ENCODE results near the gene PTPRB.

Gene PTPRB

GRCh38 chr12:70641691-70642090 lies 4.5 kb upstream of the PTPRB start:
- FAIRE-seq = no peak

DNA sequence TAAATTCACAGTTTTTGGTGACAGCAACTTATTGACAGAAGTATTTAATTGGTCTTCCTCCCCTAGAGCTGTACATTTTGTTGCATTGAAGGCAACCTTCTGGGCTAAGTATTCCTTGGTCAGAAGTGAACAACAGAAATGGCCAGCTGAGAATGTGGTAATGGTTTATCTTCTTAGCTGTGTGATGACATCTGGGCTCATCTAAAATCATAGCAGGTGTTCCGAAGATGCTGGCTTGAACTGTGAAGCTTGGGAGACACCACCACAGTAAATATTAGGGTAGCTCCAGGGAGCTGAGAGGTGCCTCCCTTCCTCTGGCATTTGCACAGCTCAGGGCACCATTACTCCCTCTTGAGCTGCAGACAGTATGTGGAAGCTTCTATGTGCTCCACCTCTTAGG lies 3.7 kb upstream of the PTPRB start:
- no peak for FAIRE-seq

GRCh38 chr12:70639535-70639934 lies 2.3 kb upstream of the PTPRB start:
- FAIRE-seq = no peak

GRCh38 chr12:70638639-70639360 lies 1.6 kb upstream of the PTPRB start:
- no peak for FAIRE-seq

GRCh38 chr12:70635755-70636154 lies 1.5 kb downstream of the PTPRB start:
- no peak for FAIRE-seq

DNA sequence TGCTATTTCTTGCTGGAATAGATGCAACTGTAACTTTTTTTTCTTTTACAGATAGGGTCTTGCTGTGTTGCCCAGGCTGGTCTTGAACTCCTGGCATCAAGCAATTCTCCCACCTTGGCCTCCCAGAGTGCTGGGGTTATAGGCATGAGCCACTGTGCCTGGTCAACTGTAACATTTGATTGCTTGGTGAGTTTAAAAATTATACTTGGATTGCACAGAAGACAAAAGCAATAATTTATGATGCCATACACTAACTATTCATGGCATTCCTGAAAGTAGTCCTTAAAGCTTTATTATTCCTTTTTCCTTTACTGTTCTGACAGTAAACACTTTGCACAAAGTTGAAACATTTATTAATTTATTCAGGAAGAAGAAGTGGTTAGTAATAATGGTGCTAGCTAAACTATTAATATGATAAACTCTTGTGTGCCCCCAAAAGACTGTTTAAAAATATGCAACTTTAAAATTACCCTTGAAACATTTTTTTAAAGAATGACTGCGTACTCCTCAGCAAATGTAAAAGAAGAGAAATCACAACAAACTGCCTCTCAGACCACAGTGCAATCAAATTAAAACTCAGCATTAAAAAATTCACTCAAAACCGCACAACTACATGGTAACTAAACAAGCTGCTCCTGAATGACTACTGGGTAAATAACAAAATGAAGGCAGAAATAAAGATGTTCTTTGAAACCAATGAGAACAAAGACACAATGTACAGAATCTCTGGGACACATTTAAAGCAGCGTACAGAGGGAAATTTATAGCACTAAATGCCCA lies 8.3 kb downstream of the PTPRB start:
- FAIRE-seq = no peak

- no peak for FAIRE-seq
Observed at GRCh38 chr12:70627677-70628076, 9.6 kb downstream of the PTPRB start.

DNA sequence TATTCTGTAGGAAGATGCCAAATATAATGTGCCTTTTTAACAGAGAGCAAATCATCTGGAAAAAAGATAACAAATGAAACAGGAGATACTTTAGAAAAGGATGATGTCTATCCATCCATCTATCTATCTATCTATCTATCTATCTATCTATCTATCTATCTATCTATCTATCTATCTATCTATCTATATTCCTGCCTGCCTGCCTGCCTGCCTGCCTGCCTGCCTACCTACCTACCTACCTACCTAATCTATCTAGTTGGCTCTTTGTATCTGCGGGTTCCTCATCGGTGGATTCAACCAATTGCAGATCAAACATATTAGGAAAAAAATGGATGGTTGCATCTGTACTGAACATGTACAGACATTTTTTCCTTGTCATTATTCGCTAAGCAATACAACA lies 11.0 kb downstream of the PTPRB start:
- FAIRE-seq = no peak

DNA sequence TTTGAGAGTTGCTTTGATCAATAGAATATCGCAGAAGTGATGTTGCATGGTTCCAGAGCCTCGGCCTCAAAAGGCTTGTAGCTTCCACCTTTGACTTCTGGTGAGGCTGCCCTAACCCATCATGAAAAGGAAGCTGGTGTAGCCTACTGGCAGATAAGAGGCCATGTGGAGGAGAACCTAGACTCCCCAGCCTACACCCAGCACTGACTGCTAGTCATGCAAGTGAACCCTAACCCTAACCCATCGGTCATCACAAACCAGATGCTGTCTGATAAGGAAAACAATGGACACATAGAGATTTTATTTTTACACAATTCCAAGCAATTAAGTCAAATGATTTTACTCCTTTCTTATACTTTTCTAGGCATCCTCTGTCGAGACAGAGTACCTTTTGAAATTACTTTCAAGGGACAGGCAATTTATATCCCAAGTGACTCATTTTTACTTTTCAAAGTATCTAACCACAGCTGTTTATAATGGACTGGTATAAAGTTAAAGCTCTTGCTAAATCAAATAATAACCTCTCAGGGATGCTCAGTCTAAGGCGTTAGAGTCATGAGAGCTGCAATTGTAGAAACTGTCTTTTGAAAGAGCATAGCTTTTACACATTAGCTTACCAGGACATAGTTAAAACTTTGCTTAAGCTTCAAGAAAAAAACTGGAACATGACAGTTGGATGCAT lies 17.6 kb downstream of the PTPRB start:
- no peak for FAIRE-seq

DNA sequence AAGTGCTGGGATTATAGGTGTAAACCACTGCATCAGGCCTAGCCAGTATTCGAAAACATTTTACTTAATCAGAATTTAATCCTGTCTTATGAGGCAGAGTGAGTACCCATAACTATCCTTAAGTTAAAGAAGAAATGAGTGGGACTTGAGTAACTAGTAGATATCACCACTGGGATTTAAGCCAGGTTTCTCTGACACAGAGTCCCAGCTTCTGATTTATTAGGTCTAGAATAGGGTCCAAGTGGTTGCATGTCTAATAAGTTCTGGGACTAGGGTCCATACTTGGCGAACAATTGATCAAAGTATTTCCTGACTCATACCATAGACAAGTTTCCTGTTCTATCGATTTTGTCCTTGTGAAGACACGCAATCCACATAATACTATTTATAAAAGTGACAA lies 18.9 kb downstream of the PTPRB start:
- FAIRE-seq = no peak

GRCh38 chr12:70617450-70617849 lies 19.8 kb downstream of the PTPRB start:
- FAIRE-seq = no peak

DNA sequence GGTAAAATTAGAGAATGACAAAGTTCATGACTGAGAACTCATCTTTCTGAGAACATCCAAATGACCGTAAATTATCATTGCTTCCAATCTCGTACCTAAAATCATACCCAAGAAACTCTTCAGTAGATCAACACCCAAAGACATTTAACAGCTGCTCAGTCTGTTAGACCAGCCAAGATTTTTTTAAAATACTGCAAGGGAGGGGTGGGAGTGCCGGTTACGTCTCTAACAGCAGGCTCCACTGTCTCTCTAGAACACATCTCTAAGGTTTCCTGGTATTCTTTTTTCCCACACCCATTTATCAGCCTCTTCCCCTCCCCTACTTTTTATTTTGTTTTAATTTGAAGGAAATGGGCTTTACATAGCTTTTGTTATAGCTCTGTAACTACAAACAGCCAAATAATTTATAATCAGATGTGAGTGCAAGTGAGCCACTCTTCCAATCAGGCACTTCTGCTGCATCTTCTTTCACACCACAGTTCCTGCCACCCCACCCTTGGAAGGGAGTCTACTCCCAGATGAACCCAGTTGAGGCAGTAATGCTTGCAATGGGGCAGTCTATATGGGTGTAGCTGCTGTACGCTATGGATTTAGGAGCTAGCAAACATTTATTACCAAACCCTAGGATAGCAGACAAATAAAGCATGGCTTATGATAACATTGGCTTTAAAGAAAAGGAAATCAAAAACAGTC lies 21.9 kb downstream of the PTPRB start:
- FAIRE-seq = no peak

DNA sequence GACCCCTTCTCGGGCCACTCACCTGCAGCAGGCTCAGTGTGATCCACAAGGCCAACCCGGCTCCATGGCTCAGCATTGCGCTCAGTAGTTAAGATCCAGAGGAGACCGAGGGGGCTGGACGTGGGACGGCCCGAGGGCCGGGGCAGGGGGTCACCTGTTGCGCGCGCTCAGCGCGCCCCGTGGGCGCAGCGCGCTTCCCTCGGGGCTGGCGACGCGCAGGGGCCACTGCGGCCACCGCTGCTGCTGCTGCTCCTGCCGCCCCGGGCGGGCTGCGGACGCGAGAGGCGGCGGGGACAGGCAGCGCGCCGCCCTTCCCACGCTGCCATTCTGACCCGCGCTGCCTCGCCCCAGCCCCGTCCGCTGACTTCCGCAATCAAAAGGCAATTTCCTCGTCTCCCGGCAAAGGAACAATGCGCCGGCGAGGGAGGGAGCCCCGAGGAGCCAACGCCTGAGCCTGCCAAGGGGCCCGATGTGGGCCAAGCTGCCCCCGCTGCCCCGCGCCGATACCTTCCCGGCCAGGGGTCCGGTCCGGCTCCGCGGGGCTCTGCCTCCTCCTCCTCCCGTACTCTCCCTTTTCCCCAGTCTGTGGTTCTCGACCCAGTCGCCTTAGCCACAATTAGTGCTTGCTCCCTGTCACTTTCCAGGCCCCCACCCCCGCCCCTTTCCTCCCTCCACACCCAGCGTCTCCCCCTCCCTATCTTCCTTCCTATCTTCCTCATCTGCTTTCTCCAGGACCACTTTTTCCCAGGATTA lies 27.3 kb downstream of the PTPRB start:
- FAIRE-seq = no peak

GRCh38 chr12:70609203-70609602 lies 28.0 kb downstream of the PTPRB start:
- FAIRE-seq = no peak

DNA sequence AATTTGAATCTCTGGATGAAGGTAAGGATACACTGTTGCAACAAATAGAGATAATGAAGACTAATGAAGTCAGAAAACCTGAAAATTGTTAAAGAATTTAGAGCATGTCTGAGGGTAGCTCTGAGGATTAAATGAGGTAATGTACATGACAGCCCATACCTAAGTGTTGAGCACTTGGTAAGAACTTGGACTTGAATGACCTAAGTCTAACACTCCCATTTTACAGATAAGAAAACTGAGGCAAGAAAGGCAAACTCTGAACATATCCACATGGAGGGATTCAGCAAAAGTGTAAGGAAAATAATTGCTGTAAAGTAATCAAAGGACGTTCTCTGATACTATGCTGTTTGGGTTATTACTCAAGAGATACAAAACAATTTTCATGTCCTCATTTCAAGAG lies 29.0 kb downstream of the PTPRB start:
- FAIRE-seq = no peak

GRCh38 chr12:70607107-70607506 lies 30.1 kb downstream of the PTPRB start:
- no peak for FAIRE-seq

DNA sequence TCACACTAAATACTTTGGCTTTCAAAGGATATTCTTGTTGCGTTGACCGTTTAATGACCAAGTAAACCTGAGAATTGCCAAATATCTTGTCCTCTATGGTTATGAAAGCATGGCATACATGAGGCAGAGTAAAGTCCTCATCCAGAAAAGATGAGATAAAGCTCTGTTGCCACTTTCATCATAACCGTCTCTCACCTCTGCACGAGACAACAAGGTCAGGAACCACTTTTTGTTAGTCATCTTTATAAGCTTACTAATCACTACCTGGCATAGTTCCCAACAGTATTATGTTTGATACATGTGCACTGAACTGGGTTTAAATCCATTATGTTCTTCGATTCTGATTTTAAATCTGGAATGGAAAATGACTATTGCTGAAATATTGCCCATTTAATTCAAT lies 31.3 kb downstream of the PTPRB start:
- FAIRE-seq = no peak

DNA sequence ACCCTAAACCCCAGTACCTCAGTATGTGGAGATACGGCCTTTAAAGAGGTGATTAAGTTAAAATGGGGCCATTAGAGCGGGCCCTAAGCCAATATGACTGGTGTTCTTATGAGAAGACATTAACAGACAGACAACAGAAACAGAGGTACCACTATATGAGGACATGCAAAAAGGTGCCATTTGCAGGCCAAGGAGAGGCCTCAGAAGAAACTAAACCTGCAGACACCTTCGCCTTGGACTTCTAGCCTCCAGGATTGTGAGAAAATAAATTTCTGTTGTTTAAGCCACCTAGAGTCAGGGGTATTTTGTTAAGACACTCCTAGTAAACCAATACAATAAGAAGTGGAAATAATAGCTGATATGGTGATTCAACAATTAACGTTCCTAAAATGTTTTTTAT lies 32.6 kb downstream of the PTPRB start:
- FAIRE-seq = no peak

DNA sequence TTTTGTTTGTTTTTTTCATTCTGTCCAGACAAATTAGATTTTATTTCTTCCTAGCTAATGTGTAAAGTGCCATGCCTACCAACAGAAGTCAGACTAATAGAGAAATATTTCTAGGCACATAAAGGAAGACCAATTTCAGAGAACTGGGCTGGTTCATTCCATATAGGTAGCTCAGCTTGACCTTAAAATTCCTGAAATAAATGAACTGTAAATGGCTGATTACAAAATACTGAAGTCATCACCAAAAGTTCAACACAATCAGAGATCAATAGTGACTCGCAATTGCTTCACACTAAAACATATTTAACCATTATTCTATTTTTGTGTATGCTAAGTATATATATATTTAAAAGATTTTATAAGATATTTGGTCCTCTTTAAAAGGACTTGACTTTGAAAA lies 34.2 kb downstream of the PTPRB start:
- FAIRE-seq = no peak

- FAIRE-seq = no peak
Observed at GRCh38 chr12:70598467-70599193, 38.6 kb downstream of the PTPRB start.

DNA sequence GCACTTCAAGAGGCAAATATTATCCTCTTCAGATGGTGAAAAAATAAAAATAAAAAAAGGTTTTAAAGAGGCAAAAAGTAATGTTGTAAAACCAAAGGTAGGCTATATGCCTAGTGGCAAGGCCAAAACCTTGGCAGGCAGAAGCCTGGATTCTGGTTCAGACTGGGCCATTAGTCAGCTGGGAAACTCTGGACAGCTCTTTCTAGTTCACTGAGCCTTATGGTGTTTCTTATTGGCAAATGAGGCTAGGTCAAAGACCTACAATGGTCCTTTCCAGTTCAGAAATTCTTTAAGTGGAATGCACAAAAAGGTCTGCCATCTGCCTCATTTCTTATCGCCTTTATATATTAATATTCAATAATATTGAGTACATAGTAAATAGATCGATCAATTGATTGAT lies 44.6 kb downstream of the PTPRB start:
- no peak for FAIRE-seq
